GM15510 (cell line): Measurements from ENCODE around the gene PLXDC2.

Experiments used
- POLR2A ChIP-seq: IDR thresholded peaks from 3 replicates; pipeline ENCODE4 v1.6.1; 2011; ENCODE audit warnings: borderline replicate concordance; ENCODE audit not compliant: insufficient read length; ENCODE audit errors: extremely low read depth

The PLXDC2 gene

GRCh38 chr10:19998482-19998881, 182.2 kb downstream of the PLXDC2 start:
- TF ChIP-seq POLR2A, result no peak

GRCh38 chr10:19999431-19999830, 183.2 kb downstream of the PLXDC2 start:
- TF ChIP-seq POLR2A, result no peak

GRCh38 chr10:20002657-20003056, 186.4 kb downstream of the PLXDC2 start:
- TF ChIP-seq POLR2A, result no peak

- no peak for TF ChIP-seq POLR2A
Measured at GRCh38 chr10:20004087-20004523, 187.9 kb downstream of the PLXDC2 start.

GRCh38 chr10:20005638-20006037, 189.4 kb downstream of the PLXDC2 start:
- no peak for TF ChIP-seq POLR2A

GRCh38 chr10:20006169-20006870, 190.1 kb downstream of the PLXDC2 start:
- TF ChIP-seq POLR2A, result no peak

- TF ChIP-seq POLR2A, result no peak
Measured at GRCh38 chr10:20007426-20007825, 191.2 kb downstream of the PLXDC2 start.

- no peak for TF ChIP-seq POLR2A
Measured at GRCh38 chr10:20013991-20014750, 197.9 kb downstream of the PLXDC2 start.

- TF ChIP-seq POLR2A, result no peak
Measured at GRCh38 chr10:20017961-20018360, 201.7 kb downstream of the PLXDC2 start.

- no peak for TF ChIP-seq POLR2A
Measured at GRCh38 chr10:20020677-20021076, 204.4 kb downstream of the PLXDC2 start.

GRCh38 chr10:20029523-20029922, 213.3 kb downstream of the PLXDC2 start:
- TF ChIP-seq POLR2A, result no peak

GRCh38 chr10:20033476-20033875, 217.2 kb downstream of the PLXDC2 start:
- TF ChIP-seq POLR2A, result no peak

- no peak for TF ChIP-seq POLR2A
Measured at GRCh38 chr10:20034732-20035131, 218.5 kb downstream of the PLXDC2 start.

GRCh38 chr10:20040012-20040411, 223.8 kb downstream of the PLXDC2 start:
- TF ChIP-seq POLR2A, result no peak

- TF ChIP-seq POLR2A, result no peak
Measured at GRCh38 chr10:20041931-20042330, 225.7 kb downstream of the PLXDC2 start.

- TF ChIP-seq POLR2A, result no peak
Measured at GRCh38 chr10:20048161-20048560, 231.9 kb downstream of the PLXDC2 start.
